GM12865 (cell line): ENCODE results near the gene DCDC2C.

ENCODE experiments used
- DNase-seq: peaks from one replicate; pipeline ENCODE4 v3.0.0; 2010; ENCODE audit warnings: low read depth
- H3K4me3 ChIP-seq: 2 replicates; pipeline ENCODE4 v1.5.1; 2011; ENCODE audit warnings: mild to moderate bottlenecking, low read depth, low read length, control low read depth
- TF ChIP-seq, protein P1 (sequence below): IDR thresholded peaks from 2 replicates; pipeline ENCODE4 v1.5.1; 2011; ENCODE audit warnings: low read length, control low read depth, low read depth, inconsistent platforms; ENCODE audit not compliant: insufficient read depth; ENCODE audit errors: missing control alignments

DCDC2C gene

GRCh38 chr2:3731829-3732228, 28.5 kb downstream of the DCDC2C start:
- no peak for DNase-seq
- no peak overlapping the region for H3K4me3 ChIP-seq
- TF ChIP-seq, protein P1, sequence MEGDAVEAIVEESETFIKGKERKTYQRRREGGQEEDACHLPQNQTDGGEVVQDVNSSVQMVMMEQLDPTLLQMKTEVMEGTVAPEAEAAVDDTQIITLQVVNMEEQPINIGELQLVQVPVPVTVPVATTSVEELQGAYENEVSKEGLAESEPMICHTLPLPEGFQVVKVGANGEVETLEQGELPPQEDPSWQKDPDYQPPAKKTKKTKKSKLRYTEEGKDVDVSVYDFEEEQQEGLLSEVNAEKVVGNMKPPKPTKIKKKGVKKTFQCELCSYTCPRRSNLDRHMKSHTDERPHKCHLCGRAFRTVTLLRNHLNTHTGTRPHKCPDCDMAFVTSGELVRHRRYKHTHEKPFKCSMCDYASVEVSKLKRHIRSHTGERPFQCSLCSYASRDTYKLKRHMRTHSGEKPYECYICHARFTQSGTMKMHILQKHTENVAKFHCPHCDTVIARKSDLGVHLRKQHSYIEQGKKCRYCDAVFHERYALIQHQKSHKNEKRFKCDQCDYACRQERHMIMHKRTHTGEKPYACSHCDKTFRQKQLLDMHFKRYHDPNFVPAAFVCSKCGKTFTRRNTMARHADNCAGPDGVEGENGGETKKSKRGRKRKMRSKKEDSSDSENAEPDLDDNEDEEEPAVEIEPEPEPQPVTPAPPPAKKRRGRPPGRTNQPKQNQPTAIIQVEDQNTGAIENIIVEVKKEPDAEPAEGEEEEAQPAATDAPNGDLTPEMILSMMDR = no peak

GRCh38 chr2:3736112-3736511, 32.7 kb downstream of the DCDC2C start:
- TF ChIP-seq, protein P1 = no peak
- no peak for DNase-seq
- no peak overlapping the region for H3K4me3 ChIP-seq

DNA sequence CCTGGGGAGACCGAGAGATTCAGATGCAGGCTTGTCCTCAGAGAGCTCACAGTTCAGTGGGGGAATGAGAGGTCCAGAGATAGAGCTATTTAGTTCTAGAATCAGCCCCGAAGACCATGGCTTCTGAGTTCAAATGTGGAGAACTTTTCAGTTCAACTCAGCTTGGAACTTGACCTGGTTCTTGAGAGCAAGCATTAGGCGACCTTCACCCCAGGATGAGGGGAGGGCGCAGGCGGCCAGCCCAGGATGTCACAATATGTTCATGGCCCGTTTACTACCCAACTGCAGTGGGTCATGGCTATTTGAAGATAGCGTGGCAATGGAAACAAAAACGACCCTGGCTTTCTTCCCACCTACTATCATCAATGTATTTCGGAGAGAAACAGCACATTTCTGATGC, 33.8 kb downstream of the DCDC2C start:
- DNase-seq = no peak
- H3K4me3 ChIP-seq = no peak overlapping the region

DNA sequence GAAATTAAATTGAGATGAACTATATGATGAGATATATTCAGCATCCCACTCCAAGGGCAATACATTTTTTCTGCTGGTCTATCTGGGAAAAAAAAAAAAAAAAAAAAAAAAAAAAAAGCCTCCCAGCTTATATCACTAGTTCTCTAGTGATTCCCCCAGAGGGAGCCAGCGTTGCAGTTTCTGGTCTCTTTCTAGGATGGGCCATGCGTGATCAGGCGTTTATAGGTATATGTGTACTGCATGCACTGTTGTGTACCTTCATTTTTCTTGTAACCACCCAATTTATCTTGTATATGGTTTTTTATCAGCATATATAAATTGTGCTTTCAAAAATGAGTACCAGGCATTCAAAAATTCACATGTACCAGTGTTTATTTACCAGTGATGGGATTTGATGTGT, 35.1 kb downstream of the DCDC2C start:
- H3K4me3 ChIP-seq = no peak overlapping the region
- peak; percentile 37 for DNase-seq
- TF ChIP-seq, protein P1 = peak; percentile 21

More for the DNA sequence above, 33.8 kb downstream of the DCDC2C start:
- TF ChIP-seq, protein P1 = no peak

DNA sequence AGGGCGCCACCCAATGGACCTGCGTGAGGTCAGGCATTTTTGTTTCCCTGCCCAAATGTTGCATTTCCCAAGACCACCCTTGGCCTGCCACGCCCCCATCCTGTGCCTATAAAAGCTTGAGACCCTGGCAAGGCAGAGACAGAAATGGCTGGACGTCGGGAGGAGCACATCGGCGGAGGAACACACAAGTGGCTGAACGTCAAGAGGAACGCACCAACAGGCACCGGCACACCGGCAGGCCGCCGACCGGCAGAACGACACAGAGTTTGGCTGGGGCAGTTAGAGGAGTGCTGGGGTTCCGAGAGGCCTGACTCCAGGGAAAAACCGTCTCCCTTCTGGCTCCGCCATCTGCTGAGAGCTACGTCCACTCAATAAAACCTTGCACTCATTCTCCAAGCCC, 35.9 kb downstream of the DCDC2C start:
- TF ChIP-seq, protein P1 = no peak
- H3K4me3 ChIP-seq = no peak overlapping the region
- no peak for DNase-seq

DNA sequence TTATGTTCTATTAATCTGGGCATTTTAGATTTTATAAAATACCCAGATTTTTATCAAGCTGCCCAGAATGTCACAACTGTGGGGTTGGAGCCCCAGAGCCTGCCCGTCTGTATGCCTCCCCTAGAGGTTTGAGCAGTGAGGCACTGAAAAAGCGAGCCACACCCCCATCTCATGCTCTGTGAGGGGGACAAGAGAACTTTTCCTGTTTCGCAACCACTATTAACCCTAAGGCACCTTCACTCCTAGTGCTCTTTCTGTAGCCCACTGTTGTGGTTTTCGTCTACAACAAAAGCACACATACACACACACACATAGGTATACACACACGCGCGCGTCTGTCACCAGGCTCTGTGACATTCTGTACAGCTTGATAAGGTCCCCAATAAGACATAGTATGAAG, 38.0 kb downstream of the DCDC2C start:
- TF ChIP-seq, protein P1 = no peak
- H3K4me3 ChIP-seq = no peak overlapping the region
- no peak for DNase-seq

- H3K4me3 ChIP-seq = no peak overlapping the region
- TF ChIP-seq, protein P1 = no peak
- DNase-seq = no peak
These were observed 38.7 kb downstream of the DCDC2C start for GRCh38 chr2:3741867-3742602.
